HepG2 (cell line): ENCODE measurements around the gene COG4. TPM values are rescaled to one million over a fixed set of nuclear protein-coding genes. Genes with fewer than 3 reads are reported as not detected.

Experiments used
- AGO1 ChIP-seq: fragments of 200-400 bp; formaldehyde crosslinking; IDR thresholded peaks from 2 replicates; pipeline ENCODE4 v1.6.1; 2017; ENCODE audit warnings: mild to moderate bottlenecking, low read depth, low read length, moderate library complexity; ENCODE audit not compliant: poor library complexity, severe bottlenecking
- EEA1 ChIP-seq: sonication (generic); formaldehyde crosslinking; IDR thresholded peaks from 2 replicates; pipeline ENCODE4 v1.5.1; 2020; ENCODE audit warnings: mild to moderate bottlenecking, missing genetic modification reagents, borderline replicate concordance
- EP300 ChIP-seq, 3 experiments: sonication (generic) in 1 of 3; formaldehyde crosslinking in 1 of 3; IDR thresholded peaks; 2 replicates each; pipeline versions ENCODE4 v1.5.1 to v1.6.1; 2011 to 2020; ENCODE audit warnings: low read depth in 2 of 3, low read length in 2 of 3, borderline replicate concordance in 1 of 3, improper control_type of control experiment in 1 of 3, mild to moderate bottlenecking in 1 of 3, missing genetic modification reagents in 1 of 3, moderate library complexity in 1 of 3
- GABPA ChIP-seq, 2 experiments: IDR thresholded peaks; 2 replicates each; pipeline ENCODE4 v1.6.1; 2011 to 2016; ENCODE audit warnings: low read depth in 2 of 2, low read length in 1 of 2, missing biosample characterization in 1 of 2, missing genetic modification characterization in 1 of 2
- IRF9 ChIP-seq: sonication (generic); formaldehyde crosslinking; IDR thresholded peaks from 2 replicates; pipeline ENCODE4 v1.8.0; 2022; ENCODE audit warnings: missing genetic modification reagents, mild to moderate bottlenecking, borderline replicate concordance
- NAIF1 ChIP-seq: sonication (generic); formaldehyde crosslinking; IDR thresholded peaks from 2 replicates; pipeline ENCODE4 v1.5.0; 2020; ENCODE audit warnings: mild to moderate bottlenecking, missing genetic modification reagents, borderline replicate concordance
- NRL ChIP-seq: sonication (generic); formaldehyde crosslinking; IDR thresholded peaks from 2 replicates; pipeline ENCODE4 v1.5.0; 2020; ENCODE audit warnings: missing genetic modification reagents, mild to moderate bottlenecking, moderate library complexity, borderline replicate concordance
- PREB ChIP-seq: sonication (generic); formaldehyde crosslinking; IDR thresholded peaks from 2 replicates; pipeline ENCODE4 v1.4.0; 2020; ENCODE audit warnings: missing genetic modification reagents
- SAP130 ChIP-seq: IDR thresholded peaks from 2 replicates; pipeline ENCODE4 v1.6.1; 2016; ENCODE audit warnings: low read depth
- THAP7 ChIP-seq: sonication (generic); formaldehyde crosslinking; IDR thresholded peaks from 2 replicates; pipeline ENCODE4 v1.8.1; 2023; ENCODE audit warnings: mild to moderate bottlenecking, missing genetic modification reagents
- ZNF143 ChIP-seq: sonication (generic); formaldehyde crosslinking; IDR thresholded peaks from 2 replicates; pipeline ENCODE4 v1.4.0; 2020; ENCODE audit warnings: missing genetic modification reagents
- ZNF282 ChIP-seq: fragments of 450-650 bp; IDR thresholded peaks from 2 replicates; pipeline ENCODE4 v1.6.1; 2018; ENCODE audit not compliant: partially characterized antibody
- ZNF292 ChIP-seq: sonication (generic); formaldehyde crosslinking; IDR thresholded peaks from 2 replicates; pipeline ENCODE4 v1.8.1; 2022; ENCODE audit warnings: mild to moderate bottlenecking, low read depth, missing genetic modification reagents, borderline replicate concordance
- ZNF3 ChIP-seq: IDR thresholded peaks from 2 replicates; pipeline ENCODE4 v1.7.0; 2017; ENCODE audit warnings: inconsistent platforms
- ZNF605 ChIP-seq: sonication (generic); formaldehyde crosslinking; IDR thresholded peaks from 2 replicates; pipeline ENCODE4 v1.8.0; 2022; ENCODE audit warnings: mild to moderate bottlenecking, missing genetic modification reagents
- ZUFSP ChIP-seq: sonication (generic); formaldehyde crosslinking; IDR thresholded peaks from 2 replicates; pipeline ENCODE4 v1.9.0; 2021; ENCODE audit warnings: missing genetic modification reagents, mild to moderate bottlenecking, borderline replicate concordance
- polyA plus RNA-seq, 8 experiments: library from polyadenylated mRNA; depleted of rRNA in 3 of 8; stranded (reverse) in 7 of 8; unstranded in 1 of 8; fragments of >200 nt; fragmentation: Illumina TruSeq in 4 of 8; extraction: Trizol in 4 of 8; gene quantifications; 2 replicates each; pipeline versions ENCODE4 v1.2.1 to v1.2.3, GENCODE V29; 2011 to 2016; ENCODE audit warnings: low read depth in 4 of 8, missing spikeins in 1 of 8, mixed read lengths in 1 of 8; ENCODE audit not compliant: insufficient read depth in 1 of 8
- total RNA-seq, 5 experiments: library from RNA; depleted of rRNA; stranded (reverse); fragments of >200 nt; fragmentation: Illumina TruSeq; extraction: Trizol; gene quantifications; 2 replicates each; pipeline ENCODE4 v1.2.3, GENCODE V29; 2016; ENCODE audit warnings: low read depth in 1 of 5
- TF ChIP-seq, protein P1 (sequence below): sonication (generic); formaldehyde crosslinking; IDR thresholded peaks from 2 replicates; pipeline ENCODE4 v1.4.0; 2020; ENCODE audit warnings: missing genetic modification reagents
- TF ChIP-seq, protein P2 (sequence below): IDR thresholded peaks from 2 replicates; pipeline ENCODE4 v1.6.1; 2016; ENCODE audit warnings: mild to moderate bottlenecking
- TF ChIP-seq, protein P3 (sequence below): sonication (generic); formaldehyde crosslinking; IDR thresholded peaks from 2 replicates; pipeline ENCODE4 v1.8.1; 2023; ENCODE audit warnings: missing genetic modification reagents, mild to moderate bottlenecking, borderline replicate concordance

The COG4 gene
- total and polyA plus RNA-seq, 2 of the 13 experiments (the other 11 are each of a cell fraction or from before 2014, with no cell fraction given), result 51.1 to 73.8 TPM

DNA sequence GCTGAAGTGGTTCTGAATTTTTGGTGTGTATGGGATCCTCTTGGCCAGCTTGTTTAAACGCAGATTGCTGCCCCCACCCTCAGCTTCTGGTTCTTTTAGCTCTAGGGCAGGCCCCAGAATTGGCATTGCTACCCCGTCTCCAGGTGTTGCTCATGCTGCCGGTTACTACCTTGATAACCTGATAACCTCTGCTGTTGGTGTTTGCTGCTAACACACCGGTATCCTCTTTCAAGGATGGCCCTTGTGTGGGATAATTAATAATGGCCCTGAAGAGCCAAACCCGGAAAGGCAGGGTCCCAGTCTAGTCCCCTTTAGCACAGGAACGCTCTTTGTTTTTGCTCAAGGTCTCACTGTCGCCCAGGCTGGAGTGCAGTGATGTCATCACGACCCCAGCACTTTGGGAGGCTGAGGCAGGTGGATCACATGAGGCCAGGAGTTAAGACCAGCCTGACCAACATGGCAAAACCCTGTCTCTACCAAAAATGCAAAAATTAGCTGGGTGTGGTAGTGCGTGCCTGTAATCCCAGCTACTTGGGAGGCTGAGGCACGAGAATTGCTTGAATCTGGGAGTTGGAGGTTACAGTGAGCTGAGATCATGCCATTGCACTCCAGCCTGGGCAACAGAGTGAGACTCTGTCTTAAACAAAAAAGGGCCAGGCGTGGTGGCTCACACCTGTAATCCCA is 83.2 kb downstream of the COG4 start (continued):
- TF ChIP-seq THAP7 (CRISPR knock-in tag), result no peak
- peak; percentile 61; the same call in 1 of the 2 replicates for TF ChIP-seq NRL
- TF ChIP-seq SAP130 (CRISPR knock-in tag), result peak; percentile 26; the same call in 1 of the 2 replicates
- TF ChIP-seq AGO1, result no peak
- no peak for TF ChIP-seq NAIF1 (CRISPR knock-in tag)
- peak; percentile 6; the same call in 1 of the 2 replicates for TF ChIP-seq EEA1 (CRISPR knock-in tag)
- TF ChIP-seq ZNF143 (CRISPR knock-in tag), result peak; percentile 16; the same call in 1 of the 2 replicates
- no peak for TF ChIP-seq IRF9 (CRISPR knock-in tag)
- TF ChIP-seq, protein P1, sequence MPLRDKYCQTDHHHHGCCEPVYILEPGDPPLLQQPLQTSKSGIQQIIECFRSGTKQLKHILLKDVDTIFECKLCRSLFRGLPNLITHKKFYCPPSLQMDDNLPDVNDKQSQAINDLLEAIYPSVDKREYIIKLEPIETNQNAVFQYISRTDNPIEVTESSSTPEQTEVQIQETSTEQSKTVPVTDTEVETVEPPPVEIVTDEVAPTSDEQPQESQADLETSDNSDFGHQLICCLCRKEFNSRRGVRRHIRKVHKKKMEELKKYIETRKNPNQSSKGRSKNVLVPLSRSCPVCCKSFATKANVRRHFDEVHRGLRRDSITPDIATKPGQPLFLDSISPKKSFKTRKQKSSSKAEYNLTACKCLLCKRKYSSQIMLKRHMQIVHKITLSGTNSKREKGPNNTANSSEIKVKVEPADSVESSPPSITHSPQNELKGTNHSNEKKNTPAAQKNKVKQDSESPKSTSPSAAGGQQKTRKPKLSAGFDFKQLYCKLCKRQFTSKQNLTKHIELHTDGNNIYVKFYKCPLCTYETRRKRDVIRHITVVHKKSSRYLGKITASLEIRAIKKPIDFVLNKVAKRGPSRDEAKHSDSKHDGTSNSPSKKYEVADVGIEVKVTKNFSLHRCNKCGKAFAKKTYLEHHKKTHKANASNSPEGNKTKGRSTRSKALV (CRISPR knock-in tag), result no peak
- no peak for TF ChIP-seq PREB (CRISPR knock-in tag)
- no peak for TF ChIP-seq ZNF3 (CRISPR knock-in tag)
- TF ChIP-seq ZUFSP (CRISPR knock-in tag), result no peak
- TF ChIP-seq, protein P2, sequence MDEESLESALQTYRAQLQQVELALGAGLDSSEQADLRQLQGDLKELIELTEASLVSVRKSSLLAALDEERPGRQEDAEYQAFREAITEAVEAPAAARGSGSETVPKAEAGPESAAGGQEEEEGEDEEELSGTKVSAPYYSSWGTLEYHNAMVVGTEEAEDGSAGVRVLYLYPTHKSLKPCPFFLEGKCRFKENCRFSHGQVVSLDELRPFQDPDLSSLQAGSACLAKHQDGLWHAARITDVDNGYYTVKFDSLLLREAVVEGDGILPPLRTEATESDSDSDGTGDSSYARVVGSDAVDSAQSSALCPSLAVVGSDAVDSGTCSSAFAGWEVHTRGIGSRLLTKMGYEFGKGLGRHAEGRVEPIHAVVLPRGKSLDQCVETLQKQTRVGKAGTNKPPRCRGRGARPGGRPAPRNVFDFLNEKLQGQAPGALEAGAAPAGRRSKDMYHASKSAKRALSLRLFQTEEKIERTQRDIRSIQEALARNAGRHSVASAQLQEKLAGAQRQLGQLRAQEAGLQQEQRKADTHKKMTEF, result no peak
- TF ChIP-seq GABPA (IDR thresholded peaks at IDR 0.05; ENCODE audit: low read depth, low read length), result no peak
- no peak for TF ChIP-seq GABPA (CRISPR knock-in tag; IDR thresholded peaks at IDR 0.05; ENCODE audit: low read depth)
- no peak for TF ChIP-seq ZNF282
- TF ChIP-seq, protein P3, sequence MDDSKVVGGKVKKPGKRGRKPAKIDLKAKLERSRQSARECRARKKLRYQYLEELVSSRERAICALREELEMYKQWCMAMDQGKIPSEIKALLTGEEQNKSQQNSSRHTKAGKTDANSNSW (CRISPR knock-in tag), result no peak
- peak; percentile 62 for TF ChIP-seq ZNF292 (CRISPR knock-in tag)
- peak; percentile 8; the same call in 1 of the 2 replicates for TF ChIP-seq ZNF605 (CRISPR knock-in tag)
- TF ChIP-seq EP300 (IDR thresholded peaks at IDR 0.05; ENCODE audit: low read depth in 2 of 2, low read length in 2 of 2), result peak in 1 of 2 experiments; percentile 22; a peak in 1 of 4 replicates
- TF ChIP-seq EP300 (CRISPR knock-in tag; IDR thresholded peaks at IDR 0.05; ENCODE audit: borderline replicate concordance), result no peak
